ENCODE data around the gene TRPM8. TPM values are rescaled to one million over a fixed set of nuclear protein-coding genes. Genes with fewer than 3 reads are reported as not detected.

Gene TRPM8
- total and polyA plus RNA-seq, 2 of the 13 experiments (the other 11 are each of a cell fraction or from before 2014, with no cell fraction given) = 0.12 TPM; not detected in 1

GRCh38 chr2:233976087-233976486 lies 58.9 kb downstream of the TRPM8 start:
- in situ Hi-C loops (cut with HindIII; ENCODE audit: extremely low pct_ligation_motif_present, low pct_unique_long_range_greater_than_20kb) (loop anchor here (5.0 to 25.0 kb wide), 4 partner anchors 279 to 1136 kb away; partner anchors contain the start of gene ARL4C), intact Hi-C loops (cut with micrococcal nuclease; ENCODE audit: unreplicated experiment) (loop anchor here (1.0 to 2.0 kb wide), 5 partner anchors 159 to 1141 kb away; no protein-coding TSS in a partner anchor)
- no peak overlapping the region for H3K4me2 ChIP-seq (ENCODE audit: low read depth, low read length)
- peaks cover 33% of the 10 kb centered on the region for H3K4me1 ChIP-seq (ENCODE audit: insufficient read depth, low read length)
- no peak overlapping the region for H3K9ac ChIP-seq (ENCODE audit: insufficient read depth, low read depth, low read length)
- no peak for DNase-seq (ENCODE audit: low spot score)
- H3K9me3 ChIP-seq (ENCODE audit: low read length) = no peaks in the 10 kb centered on the region
- CTCF ChIA-PET (ENCODE audit: low intra/inter-chr PET ratio, low total read pairs) = interaction anchor here (1.3 to 2.4 kb wide), 4 partner anchors 282 to 1140 kb away, joined by 4 to 16 read pairs (median 8); no protein-coding TSS in a partner anchor
- no peaks in the 10 kb centered on the region for H4K20me1 ChIP-seq (ENCODE audit: insufficient read depth, low read length)
- ATAC-seq = no peak; the same call in 2 of the 3 replicates
- H3K27me3 ChIP-seq (ENCODE audit: control insufficient read depth in 1 of 2, insufficient read depth in 2 of 2, low read length in 2 of 2) = no peaks in the 10 kb centered on the region
- no peak for FAIRE-seq
- no peaks in the 10 kb centered on the region for H3K36me3 ChIP-seq (replicated peaks in 1 of 2; ENCODE audit: control insufficient read depth in 1 of 2, insufficient read depth in 2 of 2, low read length in 2 of 2)
- POLR2A ChIA-PET = no interaction called here
- no peaks in the 10 kb centered on the region for H3K79me2 ChIP-seq (ENCODE audit: insufficient read depth, low read length)
- no TSS peak for BruUV-seq (replicated peaks)
- 62% methylated on average over 5 of the region's 5 CpGs for WGBS (ENCODE audit: low lambda C conversion rate)
- no peak overlapping the region for H3K4me3 ChIP-seq (replicated peaks in 1 of 3; ENCODE audit: insufficient read depth in 1 of 3, low read depth in 2 of 3, low read length in 3 of 3)
- no peak overlapping the region for H3K27ac ChIP-seq (ENCODE audit: extremely low read length, insufficient read depth, low read length)
- no peak overlapping the region for H2AFZ ChIP-seq (ENCODE audit: low read length)
- TF ChIP-seq HNF4G (IDR thresholded peaks at IDR 0.05; ENCODE audit: borderline replicate concordance, low read depth, low read length) (no peak), HNF4G (CRISPR knock-in tag; IDR thresholded peaks at IDR 0.05; ENCODE audit: borderline replicate concordance, low read depth) (no peak), MTF1 (CRISPR knock-in tag; IDR thresholded peaks at IDR 0.05) (no peak), RNF219 (CRISPR knock-in tag; IDR thresholded peaks at IDR 0.05) (no peak), SIX1 (CRISPR knock-in tag; IDR thresholded peaks at IDR 0.05; ENCODE audit: borderline replicate concordance) (no peak), IRF9 (CRISPR knock-in tag; IDR thresholded peaks at IDR 0.05; ENCODE audit: borderline replicate concordance) (no peak)
- TF ChIP-seq, protein P1, sequence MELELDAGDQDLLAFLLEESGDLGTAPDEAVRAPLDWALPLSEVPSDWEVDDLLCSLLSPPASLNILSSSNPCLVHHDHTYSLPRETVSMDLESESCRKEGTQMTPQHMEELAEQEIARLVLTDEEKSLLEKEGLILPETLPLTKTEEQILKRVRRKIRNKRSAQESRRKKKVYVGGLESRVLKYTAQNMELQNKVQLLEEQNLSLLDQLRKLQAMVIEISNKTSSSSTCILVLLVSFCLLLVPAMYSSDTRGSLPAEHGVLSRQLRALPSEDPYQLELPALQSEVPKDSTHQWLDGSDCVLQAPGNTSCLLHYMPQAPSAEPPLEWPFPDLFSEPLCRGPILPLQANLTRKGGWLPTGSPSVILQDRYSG (CRISPR knock-in tag; IDR thresholded peaks at IDR 0.05) = no peak
- TF ChIP-seq, protein P2, sequence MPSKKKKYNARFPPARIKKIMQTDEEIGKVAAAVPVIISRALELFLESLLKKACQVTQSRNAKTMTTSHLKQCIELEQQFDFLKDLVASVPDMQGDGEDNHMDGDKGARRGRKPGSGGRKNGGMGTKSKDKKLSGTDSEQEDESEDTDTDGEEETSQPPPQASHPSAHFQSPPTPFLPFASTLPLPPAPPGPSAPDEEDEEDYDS (CRISPR knock-in tag; IDR thresholded peaks at IDR 0.05) = no peak
